Measurements from ENCODE around the gene ARF6.
"Not testable (repeated sequence)": the region's sequence is repeated elsewhere in the genome, so short reads cannot be mapped to it uniquely, and the experiment has no call there.

Gene ARF6

DNA sequence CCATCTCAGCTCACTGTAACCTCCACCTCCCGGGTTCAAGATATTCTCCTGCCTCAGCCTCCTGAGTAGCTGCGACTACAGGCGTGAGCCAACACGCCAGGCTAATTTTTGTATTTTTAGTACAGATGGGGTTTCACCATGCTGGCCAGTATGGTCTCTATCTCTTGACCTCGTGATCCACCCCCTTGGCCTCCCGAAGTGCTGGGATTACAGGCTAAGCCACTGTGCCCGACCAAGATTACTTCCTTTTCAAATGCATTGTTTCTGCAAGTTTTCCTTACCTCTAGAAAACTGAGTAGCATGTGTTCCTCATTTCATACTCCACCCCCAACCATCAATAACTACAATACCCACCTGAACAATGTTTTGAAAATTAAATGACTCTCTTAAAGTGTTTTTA is 13.1 kb downstream of the ARF6 start:
- DNase-seq (ENCODE audit: low read depth in 3 of 3, low spot score in 1 of 3) = no peak

GRCh38 chr14:49907186-49907585 is 14.3 kb downstream of the ARF6 start:
- no peak for DNase-seq (ENCODE audit: low read depth in 3 of 3, low spot score in 1 of 3)

GRCh38 chr14:49908433-49908782 is 15.5 kb downstream of the ARF6 start:
- DNase-seq (ENCODE audit: low read depth in 3 of 3, low spot score in 1 of 3) = no peak

DNA sequence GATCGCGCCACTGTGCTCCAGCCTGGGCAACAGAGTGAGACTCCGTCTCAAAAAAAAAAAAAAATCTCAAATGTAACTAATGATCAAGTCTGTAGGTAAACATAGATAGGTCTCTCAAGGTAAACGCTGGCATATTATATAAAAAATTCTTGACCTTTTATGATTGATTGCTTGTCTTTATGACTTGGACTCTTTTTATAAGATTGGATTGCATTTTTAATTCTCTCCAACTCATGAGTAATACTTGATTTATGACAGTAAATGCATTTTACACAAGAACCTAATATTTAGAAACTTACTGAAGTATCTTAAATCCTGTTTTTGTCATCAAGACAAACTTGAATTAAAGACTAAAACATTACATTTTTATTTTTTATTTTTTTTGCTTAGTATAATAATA is 16.1 kb downstream of the ARF6 start:
- DNase-seq (ENCODE audit: low read depth in 3 of 3, low spot score in 1 of 3) = no peak

DNA sequence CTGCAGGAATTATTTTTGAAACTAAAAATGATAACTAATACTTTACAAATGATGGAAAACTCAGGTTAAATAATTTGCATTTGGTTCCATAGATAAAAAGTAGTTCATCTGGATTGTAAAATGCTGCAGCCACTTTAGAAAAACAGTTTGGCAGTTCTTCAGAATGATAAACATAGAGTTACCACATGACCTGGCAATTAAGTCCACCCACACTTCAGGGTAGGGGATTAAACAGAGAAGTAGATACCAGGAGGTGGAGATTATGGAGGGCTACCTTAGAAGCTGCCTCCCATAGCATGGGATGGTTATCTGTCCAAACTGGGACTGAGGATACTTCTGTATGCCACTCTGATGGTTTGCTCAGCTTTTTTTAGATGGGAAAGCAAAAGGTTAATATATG is 22.2 kb downstream of the ARF6 start:
- no peak for DNase-seq (ENCODE audit: low read depth in 3 of 3, low spot score in 1 of 3)

DNA sequence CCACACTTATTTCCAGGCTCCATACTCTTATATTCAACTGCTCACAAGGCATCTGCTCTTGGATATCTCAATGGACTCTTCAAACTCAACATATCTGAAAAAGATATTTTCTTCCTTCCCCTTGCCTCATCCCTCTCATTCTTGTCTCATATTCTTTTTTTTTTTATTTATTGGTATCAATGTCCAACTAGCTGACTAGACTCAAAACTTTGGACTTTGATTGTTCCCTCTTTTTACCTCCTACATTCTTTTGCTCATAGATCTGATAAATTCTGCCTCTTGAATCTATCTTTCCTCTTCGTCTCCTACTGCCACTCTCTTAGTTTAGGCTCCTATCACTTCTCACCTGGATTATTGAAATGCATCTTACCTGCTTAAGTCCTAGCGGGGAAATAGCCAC is 25.8 kb downstream of the ARF6 start:
- no peak for DNase-seq (ENCODE audit: low read depth in 3 of 3, low spot score in 1 of 3)

DNA sequence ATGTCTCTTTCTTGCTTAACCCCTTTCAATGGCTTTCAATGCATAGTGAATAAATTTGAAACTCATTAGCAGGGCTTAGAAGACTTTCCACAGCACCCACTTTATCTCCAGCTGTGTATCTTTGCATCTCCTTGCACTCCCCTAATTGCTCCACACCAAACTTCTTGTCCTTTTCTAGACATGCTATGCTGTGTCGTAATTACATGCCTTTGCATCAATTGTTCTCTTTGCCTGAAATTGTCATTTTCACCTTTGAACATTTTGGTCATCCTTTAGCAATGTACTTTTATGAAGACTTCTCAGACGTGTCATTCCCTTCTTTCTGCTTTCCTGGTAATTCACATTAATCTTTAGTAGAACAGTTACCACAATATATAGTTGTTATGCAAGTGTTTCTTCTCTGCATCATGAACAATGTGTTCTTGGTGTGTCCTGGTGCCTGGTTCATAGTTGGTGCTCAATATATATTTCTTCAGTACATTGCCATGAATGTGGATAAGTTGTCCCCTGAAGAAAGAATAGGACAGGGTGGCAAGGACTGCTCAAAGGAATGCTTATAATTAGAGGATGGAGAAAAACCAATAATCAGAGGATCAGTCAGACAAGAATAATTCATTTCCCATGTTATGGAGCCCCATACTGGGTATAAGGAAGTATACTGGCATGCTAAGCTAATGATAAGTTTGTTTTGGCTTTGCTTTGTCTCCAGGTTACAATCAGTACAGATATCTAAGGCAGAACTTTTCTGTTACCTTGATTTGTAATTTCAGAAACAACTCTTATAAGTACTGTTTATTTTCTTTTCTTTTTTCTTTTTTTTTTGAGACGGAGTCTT is 27.2 kb downstream of the ARF6 start:
- DNase-seq (ENCODE audit: low read depth in 3 of 3, low spot score in 1 of 3) = no peak

GRCh38 chr14:49920935-49921334 is 28.1 kb downstream of the ARF6 start:
- no peak for DNase-seq (ENCODE audit: low read depth in 3 of 3, low spot score in 1 of 3)

DNA sequence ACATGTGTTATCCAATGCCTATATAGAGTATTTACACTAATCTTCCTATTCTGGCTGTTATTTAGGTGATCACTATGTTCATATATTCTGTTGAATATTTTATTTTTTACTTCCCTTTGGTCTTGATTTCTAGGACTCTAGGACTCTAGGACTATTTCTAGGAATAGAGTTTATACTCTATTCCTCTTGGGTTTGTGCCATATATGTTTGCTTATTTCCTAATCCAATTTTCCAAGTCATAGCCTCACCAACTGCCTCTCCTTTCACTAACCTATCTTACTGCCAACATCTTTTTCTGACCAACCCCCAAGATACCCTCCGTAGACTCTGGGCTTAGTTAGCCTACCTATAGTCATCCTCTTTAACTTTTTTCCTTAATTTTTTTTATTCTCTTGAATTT is 28.5 kb downstream of the ARF6 start:
- no peak for DNase-seq (ENCODE audit: low read depth in 3 of 3, low spot score in 1 of 3)

- no peak for DNase-seq (ENCODE audit: low read depth in 3 of 3, low spot score in 1 of 3)
Measured at GRCh38 chr14:49923442-49923841, 30.6 kb downstream of the ARF6 start.

- no peak for DNase-seq (ENCODE audit: low read depth in 3 of 3, low spot score in 1 of 3)
Measured at GRCh38 chr14:49923881-49924280, 31.0 kb downstream of the ARF6 start.

DNA sequence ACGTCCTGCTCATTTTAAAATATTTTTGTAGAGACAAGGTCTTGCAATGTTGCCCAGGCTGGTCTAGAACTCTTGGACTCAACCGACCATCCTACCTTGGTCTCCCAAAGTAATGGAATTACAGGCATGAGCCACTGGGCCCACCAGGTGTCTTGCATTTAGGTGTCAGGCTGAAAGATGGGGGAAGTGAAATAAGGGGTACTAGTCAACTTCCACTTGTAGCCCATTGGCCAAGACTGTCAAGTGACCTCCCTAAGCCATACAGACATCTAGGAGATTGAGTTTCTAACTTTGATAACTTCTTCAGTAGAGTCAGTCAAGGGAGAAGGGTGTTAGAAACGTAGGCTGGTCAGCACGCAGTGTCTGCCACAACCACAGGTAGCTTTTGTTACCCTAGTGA is 32.0 kb downstream of the ARF6 start:
- DNase-seq (ENCODE audit: low read depth in 3 of 3, low spot score in 1 of 3) = no peak

GRCh38 chr14:49926803-49927202 is 33.9 kb downstream of the ARF6 start:
- no peak for DNase-seq (ENCODE audit: low read depth in 3 of 3, low spot score in 1 of 3)

- DNase-seq (ENCODE audit: low read depth in 3 of 3, low spot score in 1 of 3) = no peak
Measured at GRCh38 chr14:49928015-49928414, 35.1 kb downstream of the ARF6 start.

DNA sequence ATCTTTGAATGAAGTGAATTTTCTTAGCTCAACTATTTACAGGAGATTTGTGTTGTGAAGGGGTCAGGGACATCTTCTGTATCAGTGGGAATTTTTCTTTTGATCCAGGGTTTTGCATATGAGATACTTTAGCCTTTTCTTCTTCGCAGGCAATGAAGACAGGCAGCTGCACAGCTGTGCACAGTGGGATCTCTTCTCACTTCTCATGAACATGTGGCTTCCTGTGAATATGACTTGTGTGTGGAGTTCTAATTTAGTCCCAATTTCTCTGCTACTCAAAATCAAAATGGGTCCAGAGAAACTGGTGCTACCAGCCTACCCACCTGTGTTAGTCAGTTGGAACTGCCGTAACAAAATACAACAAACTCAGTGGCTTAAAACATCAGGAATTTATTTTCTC is 37.8 kb downstream of the ARF6 start:
- no peak for DNase-seq (ENCODE audit: low read depth in 3 of 3, low spot score in 1 of 3)

GRCh38 chr14:49931523-49931922 is 38.6 kb downstream of the ARF6 start:
- DNase-seq (ENCODE audit: low read depth in 3 of 3, low spot score in 1 of 3) = no peak

- DNase-seq (ENCODE audit: low read depth in 3 of 3, low spot score in 1 of 3) = no peak
Measured at GRCh38 chr14:49933128-49933527, 40.2 kb downstream of the ARF6 start.

- DNase-seq (ENCODE audit: low read depth in 3 of 3, low spot score in 1 of 3) = no peak
Measured at GRCh38 chr14:49933704-49934103, 40.8 kb downstream of the ARF6 start.

GRCh38 chr14:49934646-49935045 is 41.8 kb downstream of the ARF6 start:
- no peak for DNase-seq (ENCODE audit: low read depth in 3 of 3, low spot score in 1 of 3)

DNA sequence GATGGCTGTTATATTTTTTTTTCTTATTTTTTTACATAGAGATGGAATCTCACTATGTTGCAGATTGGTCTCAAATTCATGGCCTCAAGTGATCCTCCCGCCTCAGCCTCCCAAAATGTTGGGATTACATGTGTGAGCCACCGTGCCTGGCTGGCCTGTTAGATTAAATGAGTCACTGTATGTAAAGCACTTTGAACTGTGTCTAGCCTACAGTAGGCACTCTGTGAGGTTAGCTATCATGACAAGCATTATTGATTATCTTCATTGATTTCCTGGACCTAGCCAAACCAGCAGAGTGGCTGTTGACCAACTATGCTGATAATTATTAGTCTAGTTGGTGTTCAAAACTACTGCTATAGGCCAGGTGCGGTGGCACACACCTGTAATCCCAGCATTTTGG is 42.6 kb downstream of the ARF6 start:
- DNase-seq (ENCODE audit: low read depth in 3 of 3, low spot score in 1 of 3) = no peak

DNA sequence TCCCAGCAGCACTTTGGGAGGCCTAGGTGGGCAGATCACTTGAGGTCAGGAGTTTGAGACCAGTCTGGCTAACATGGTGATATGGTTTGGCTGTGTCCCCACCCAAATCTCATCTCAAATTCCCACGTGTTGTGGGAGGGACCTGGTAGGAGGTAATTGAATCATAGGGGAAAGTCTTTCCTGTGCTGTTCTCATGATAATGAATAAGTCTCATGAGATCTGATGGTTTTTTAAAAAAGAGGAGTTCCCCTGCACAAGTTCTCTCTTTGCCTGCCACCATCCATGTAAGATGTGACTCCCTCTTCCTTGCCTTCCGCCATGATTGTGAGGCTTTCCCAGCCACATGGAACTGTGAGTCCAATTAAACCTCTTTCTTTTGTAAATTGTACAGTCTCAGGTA is 43.4 kb downstream of the ARF6 start:
- not testable (repeated sequence) for DNase-seq (ENCODE audit: low read depth in 3 of 3, low spot score in 1 of 3)

DNA sequence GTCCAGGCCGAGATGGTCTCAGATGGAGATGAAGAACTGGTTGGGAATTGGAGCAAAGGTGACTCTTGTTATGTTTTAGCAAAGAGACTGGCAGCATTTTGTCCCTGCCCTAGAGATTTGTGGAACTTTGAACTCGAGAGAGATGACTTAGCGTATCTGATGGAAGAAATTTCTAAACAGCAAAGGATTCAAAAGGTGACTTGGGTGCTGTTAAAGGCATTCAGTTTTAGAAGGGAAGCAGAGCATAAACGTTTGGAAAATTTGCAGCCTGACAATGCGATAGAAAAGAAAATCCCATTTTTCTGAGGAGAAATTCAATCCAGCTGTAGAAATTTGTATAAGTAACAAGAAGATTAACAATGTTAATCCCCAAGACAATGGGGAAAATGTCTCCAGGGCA is 44.0 kb downstream of the ARF6 start:
- not testable (repeated sequence) for DNase-seq (ENCODE audit: low read depth in 3 of 3, low spot score in 1 of 3)

- not testable (repeated sequence) for DNase-seq (ENCODE audit: low read depth in 3 of 3, low spot score in 1 of 3)
Measured at GRCh38 chr14:49939215-49939614, 46.3 kb downstream of the ARF6 start.

All from stimulated activated CD4-positive, alpha-beta T cell treated with anti-CD3 and anti-CD28 coated beads, TNF-alpha, amount 100 ng/mL, for 1 hour (primary cell).